Keratinocyte (primary cell): Measurements from ENCODE around the gene AGAP1. TPM values are rescaled to one million over a fixed set of nuclear protein-coding genes. Genes with fewer than 3 reads are reported as not detected.

Source experiments
- DNase-seq: peaks from one replicate; pipeline ENCODE4 v3.0.0-alpha.2; 2011; ENCODE audit warnings: low read depth, missing footprints, low spot score
- FAIRE-seq: peaks from 2 replicates; lab custom pipeline; 2011; peaks lifted over from hg19 to GRCh38; lab: Jason Lieb, UNC
- H2AFZ ChIP-seq: 2 replicates; pipeline ENCODE4 v1.6.0; 2012; ENCODE audit warnings: low read length, control low read depth, inconsistent platforms; ENCODE audit not compliant: control insufficient read depth
- H3K27ac ChIP-seq: 2 replicates; pipeline ENCODE4 v1.5.1; 2011; ENCODE audit warnings: low read length; ENCODE audit not compliant: control insufficient read depth, insufficient read depth
- H3K27me3 ChIP-seq: 3 replicates; pipeline ENCODE4 v1.6.0; 2011; ENCODE audit warnings: low read length; ENCODE audit not compliant: control insufficient read depth, insufficient read depth; ENCODE audit errors: extremely low read depth
- H3K36me3 ChIP-seq, 2 experiments: 2 replicates in 1 of 2; 3 replicates in 1 of 2; pipeline ENCODE4 v1.5.1; 2011; ENCODE audit warnings: low read length in 2 of 2, mild to moderate bottlenecking in 1 of 2; ENCODE audit not compliant: control insufficient read depth in 2 of 2, insufficient read depth in 2 of 2; ENCODE audit errors: extremely low read depth in 1 of 2
- H3K4me1 ChIP-seq: 3 replicates; pipeline ENCODE4 v1.5.1; 2011; ENCODE audit warnings: low read length; ENCODE audit not compliant: control insufficient read depth, insufficient read depth; ENCODE audit errors: extremely low read depth
- H3K4me2 ChIP-seq: 3 replicates; pipeline ENCODE4 v1.6.0; 2011; ENCODE audit warnings: low read depth, low read length; ENCODE audit not compliant: control insufficient read depth, insufficient read depth; ENCODE audit errors: extremely low read depth
- H3K4me3 ChIP-seq, 3 experiments: fragments of 200-600 bp in 1 of 3; sonication (generic) in 1 of 3; 2 replicates in 2 of 3; 3 replicates in 1 of 3; pipeline ENCODE4 v1.5.1; 2011 to 2016; ENCODE audit warnings: low read length in 3 of 3, mild to moderate bottlenecking in 3 of 3, control low read depth in 2 of 3, inconsistent platforms in 1 of 3, low read depth in 1 of 3, mixed read lengths in 1 of 3, mixed run types in 1 of 3, moderate library complexity in 1 of 3; ENCODE audit not compliant: control insufficient read depth in 2 of 3, insufficient read depth in 2 of 3; ENCODE audit errors: extremely low read depth in 1 of 3
- H3K79me2 ChIP-seq: 2 replicates; pipeline ENCODE4 v1.6.0; 2012; ENCODE audit warnings: low read length; ENCODE audit not compliant: control insufficient read depth, insufficient read depth
- H3K9ac ChIP-seq: 3 replicates; pipeline ENCODE4 v1.6.0; 2011; ENCODE audit warnings: low read length; ENCODE audit not compliant: control insufficient read depth, insufficient read depth; ENCODE audit errors: extremely low read depth
- H3K9me1 ChIP-seq: 3 replicates; pipeline ENCODE4 v1.6.0; 2011; ENCODE audit warnings: low read length; ENCODE audit not compliant: control insufficient read depth, insufficient read depth; ENCODE audit errors: extremely low read depth
- H3K9me3 ChIP-seq: 2 replicates; pipeline ENCODE4 v1.5.1; 2012; ENCODE audit warnings: low read depth, low read length; ENCODE audit not compliant: control insufficient read depth
- H4K20me1 ChIP-seq: 3 replicates; pipeline ENCODE4 v1.6.0; 2011; ENCODE audit warnings: low read length; ENCODE audit not compliant: control insufficient read depth, insufficient read depth; ENCODE audit errors: extremely low read depth
- EZH2 ChIP-seq: IDR thresholded peaks from one replicate; pipeline ENCODE4 v1.6.1; 2012; ENCODE audit warnings: inconsistent platforms, mild to moderate bottlenecking, low read length, moderate library complexity
- dilution Hi-C: fragments of 300-500 bp; cut with MboI; formaldehyde crosslinking; loops from one replicate; pipeline ENCODE4 v1.7.0; 2020; ENCODE audit warnings: low sequenced_read_pairs; ENCODE audit not compliant: extremely low pct_ligation_motif_present
- polyA plus RNA-seq, 5 experiments: library from polyadenylated mRNA; depleted of rRNA in 3 of 5; stranded (reverse) in 3 of 5; stranded (forward) in 1 of 5; unstranded in 1 of 5; fragments of >200 nt; gene quantifications; 1 replicate in 1 of 5; 2 replicates in 3 of 5; 3 replicates in 1 of 5; pipeline versions ENCODE4 v1.2.1 to v1.2.3, GENCODE V29; 2011 to 2012; ENCODE audit warnings: missing spikeins in 2 of 5, low read depth in 1 of 5, low replicate concordance in 1 of 5
- TF ChIP-seq, protein P1 (sequence below), 3 experiments: IDR thresholded peaks in 1 of 3; conservative IDR thresholded peaks in 1 of 3; optimal IDR thresholded peaks in 1 of 3; 2 replicates in 2 of 3; 3 replicates in 1 of 3; pipeline versions ENCODE3 to v1.5.1; 2011; ENCODE audit warnings: low read length in 3 of 3, mild to moderate bottlenecking in 3 of 3, moderate library complexity in 2 of 3, control low read depth in 1 of 3, inconsistent platforms in 1 of 3; ENCODE audit not compliant: insufficient read depth in 2 of 3; ENCODE audit errors: extremely low read depth in 1 of 3

Gene AGAP1
- polyA plus RNA-seq, 1 donor (not counting 4 experiments of a cell fraction or from before 2014, with no cell fraction given), result 12.6 TPM

DNA sequence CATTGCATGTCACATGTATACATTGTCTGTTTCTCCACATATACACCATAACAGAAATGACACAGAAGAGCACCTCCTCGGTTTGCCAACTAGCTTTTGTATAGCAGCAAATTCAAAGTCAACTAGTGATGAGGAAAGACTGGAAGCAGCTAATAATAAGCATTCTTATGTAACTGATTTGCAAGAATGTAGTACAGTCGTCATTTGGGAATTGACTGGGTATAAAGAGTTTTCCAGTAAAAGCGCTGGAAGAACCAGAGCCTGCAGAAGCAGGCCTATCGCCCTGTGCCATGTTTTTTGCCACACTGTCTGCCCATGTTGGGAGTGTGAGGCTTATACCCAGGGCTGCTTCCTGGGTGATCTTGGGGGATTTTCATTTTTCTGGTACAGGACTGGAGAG, 363.8 kb downstream of the AGAP1 start:
- Histone ChIP-seq H2AFZ (no peak overlapping the region), H3K9ac (no peak overlapping the region), H4K20me1 (no peaks in the 10 kb centered on the region), H3K9me3 (no peaks in the 10 kb centered on the region), H3K4me2 (no peak overlapping the region), H3K9me1 (no peaks in the 10 kb centered on the region), H3K27me3 (no peaks in the 10 kb centered on the region), H3K36me3 (no peaks in the 10 kb centered on the region), H3K4me3 (no peak overlapping the region), H3K79me2 (no peaks in the 10 kb centered on the region), H3K27ac (no peak overlapping the region), H3K4me1 (peaks cover 19% of the 10 kb centered on the region)
- DNase-seq (no peak), FAIRE-seq (no peak)
- dilution Hi-C loops, result no loop called here
- TF ChIP-seq, protein P1, sequence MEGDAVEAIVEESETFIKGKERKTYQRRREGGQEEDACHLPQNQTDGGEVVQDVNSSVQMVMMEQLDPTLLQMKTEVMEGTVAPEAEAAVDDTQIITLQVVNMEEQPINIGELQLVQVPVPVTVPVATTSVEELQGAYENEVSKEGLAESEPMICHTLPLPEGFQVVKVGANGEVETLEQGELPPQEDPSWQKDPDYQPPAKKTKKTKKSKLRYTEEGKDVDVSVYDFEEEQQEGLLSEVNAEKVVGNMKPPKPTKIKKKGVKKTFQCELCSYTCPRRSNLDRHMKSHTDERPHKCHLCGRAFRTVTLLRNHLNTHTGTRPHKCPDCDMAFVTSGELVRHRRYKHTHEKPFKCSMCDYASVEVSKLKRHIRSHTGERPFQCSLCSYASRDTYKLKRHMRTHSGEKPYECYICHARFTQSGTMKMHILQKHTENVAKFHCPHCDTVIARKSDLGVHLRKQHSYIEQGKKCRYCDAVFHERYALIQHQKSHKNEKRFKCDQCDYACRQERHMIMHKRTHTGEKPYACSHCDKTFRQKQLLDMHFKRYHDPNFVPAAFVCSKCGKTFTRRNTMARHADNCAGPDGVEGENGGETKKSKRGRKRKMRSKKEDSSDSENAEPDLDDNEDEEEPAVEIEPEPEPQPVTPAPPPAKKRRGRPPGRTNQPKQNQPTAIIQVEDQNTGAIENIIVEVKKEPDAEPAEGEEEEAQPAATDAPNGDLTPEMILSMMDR (optimal IDR thresholded peaks at IDR 0.05 in 1 of 3, IDR thresholded peaks at IDR 0.05 in 1 of 3, conservative IDR thresholded peaks at IDR 0.05 in 1 of 3; ENCODE audit: extremely low read depth in 1 of 3, insufficient read depth in 2 of 3, low read length in 3 of 3), result no peak
- no peak for TF ChIP-seq EZH2

DNA sequence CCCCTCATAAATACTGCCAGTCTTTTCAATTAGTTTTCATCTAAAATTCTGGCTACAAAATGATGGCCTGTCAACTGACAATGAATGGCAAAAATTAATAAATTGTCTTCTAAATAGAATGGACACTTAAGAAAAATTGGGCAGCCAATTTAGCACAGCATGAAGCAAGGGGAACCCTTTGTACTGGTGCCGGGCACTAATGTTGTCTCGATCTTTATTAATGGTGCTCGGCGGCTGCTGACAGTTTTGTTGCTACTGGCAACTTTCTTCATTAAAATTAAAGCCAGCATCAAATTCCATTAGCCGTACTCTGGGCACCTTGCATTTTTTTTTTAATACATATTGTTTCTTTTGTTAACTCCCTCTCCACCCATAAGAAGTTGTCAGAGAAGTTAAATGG, 365.0 kb downstream of the AGAP1 start:
- no peak overlapping the region for H2AFZ ChIP-seq
- peaks cover 19% of the 10 kb centered on the region for H3K4me1 ChIP-seq
- TF ChIP-seq, protein P1 (optimal IDR thresholded peaks at IDR 0.05 in 1 of 3, IDR thresholded peaks at IDR 0.05 in 1 of 3, conservative IDR thresholded peaks at IDR 0.05 in 1 of 3; ENCODE audit: extremely low read depth in 1 of 3, insufficient read depth in 2 of 3, low read length in 3 of 3), result no peak
- no peak for TF ChIP-seq EZH2
- no peaks in the 10 kb centered on the region for H3K79me2 ChIP-seq
- no peaks in the 10 kb centered on the region for H3K9me1 ChIP-seq
- no peak overlapping the region for H3K9ac ChIP-seq
- no peak overlapping the region for H3K4me2 ChIP-seq
- no peak overlapping the region for H3K27ac ChIP-seq
- H3K4me3 ChIP-seq, result no peak overlapping the region
- no peaks in the 10 kb centered on the region for H4K20me1 ChIP-seq
- FAIRE-seq, result no peak
- H3K27me3 ChIP-seq, result no peaks in the 10 kb centered on the region
- dilution Hi-C loops, result no loop called here
- no peaks in the 10 kb centered on the region for H3K9me3 ChIP-seq
- no peaks in the 10 kb centered on the region for H3K36me3 ChIP-seq
- no peak for DNase-seq
